GM13976 (cell line): ENCODE measurements around the gene KRT6C.

Experiments used
- DNase-seq: peaks from one replicate; pipeline ENCODE4 v3.0.0; 2012; ENCODE audit warnings: low spot score
- in situ Hi-C: fragments of 300-500 bp; cut with MboI; formaldehyde crosslinking; loops from one replicate; pipeline ENCODE4 v1.12.0; 2022; ENCODE audit warnings: low sequenced_read_pairs, mixed read lengths, inconsistent platforms; ENCODE audit not compliant: unreplicated experiment
- TF ChIP-seq, protein P1 (sequence below): IDR thresholded peaks from 2 replicates; pipeline ENCODE4 v1.5.1; 2012; ENCODE audit warnings: borderline replicate concordance, mild to moderate bottlenecking; ENCODE audit not compliant: insufficient read depth; ENCODE audit errors: extremely low read depth, missing control alignments, control extremely low read depth

The KRT6C gene

GRCh38 chr12:52518574-52519386 lies 45.2 kb upstream of the KRT6C start:
- in situ Hi-C loops, result no loop called here
- TF ChIP-seq, protein P1, sequence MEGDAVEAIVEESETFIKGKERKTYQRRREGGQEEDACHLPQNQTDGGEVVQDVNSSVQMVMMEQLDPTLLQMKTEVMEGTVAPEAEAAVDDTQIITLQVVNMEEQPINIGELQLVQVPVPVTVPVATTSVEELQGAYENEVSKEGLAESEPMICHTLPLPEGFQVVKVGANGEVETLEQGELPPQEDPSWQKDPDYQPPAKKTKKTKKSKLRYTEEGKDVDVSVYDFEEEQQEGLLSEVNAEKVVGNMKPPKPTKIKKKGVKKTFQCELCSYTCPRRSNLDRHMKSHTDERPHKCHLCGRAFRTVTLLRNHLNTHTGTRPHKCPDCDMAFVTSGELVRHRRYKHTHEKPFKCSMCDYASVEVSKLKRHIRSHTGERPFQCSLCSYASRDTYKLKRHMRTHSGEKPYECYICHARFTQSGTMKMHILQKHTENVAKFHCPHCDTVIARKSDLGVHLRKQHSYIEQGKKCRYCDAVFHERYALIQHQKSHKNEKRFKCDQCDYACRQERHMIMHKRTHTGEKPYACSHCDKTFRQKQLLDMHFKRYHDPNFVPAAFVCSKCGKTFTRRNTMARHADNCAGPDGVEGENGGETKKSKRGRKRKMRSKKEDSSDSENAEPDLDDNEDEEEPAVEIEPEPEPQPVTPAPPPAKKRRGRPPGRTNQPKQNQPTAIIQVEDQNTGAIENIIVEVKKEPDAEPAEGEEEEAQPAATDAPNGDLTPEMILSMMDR, result no peak
- no peak for DNase-seq

GRCh38 chr12:52517888-52518287 lies 44.3 kb upstream of the KRT6C start:
- TF ChIP-seq, protein P1, result no peak
- in situ Hi-C loops, result no loop called here
- DNase-seq, result no peak

DNA sequence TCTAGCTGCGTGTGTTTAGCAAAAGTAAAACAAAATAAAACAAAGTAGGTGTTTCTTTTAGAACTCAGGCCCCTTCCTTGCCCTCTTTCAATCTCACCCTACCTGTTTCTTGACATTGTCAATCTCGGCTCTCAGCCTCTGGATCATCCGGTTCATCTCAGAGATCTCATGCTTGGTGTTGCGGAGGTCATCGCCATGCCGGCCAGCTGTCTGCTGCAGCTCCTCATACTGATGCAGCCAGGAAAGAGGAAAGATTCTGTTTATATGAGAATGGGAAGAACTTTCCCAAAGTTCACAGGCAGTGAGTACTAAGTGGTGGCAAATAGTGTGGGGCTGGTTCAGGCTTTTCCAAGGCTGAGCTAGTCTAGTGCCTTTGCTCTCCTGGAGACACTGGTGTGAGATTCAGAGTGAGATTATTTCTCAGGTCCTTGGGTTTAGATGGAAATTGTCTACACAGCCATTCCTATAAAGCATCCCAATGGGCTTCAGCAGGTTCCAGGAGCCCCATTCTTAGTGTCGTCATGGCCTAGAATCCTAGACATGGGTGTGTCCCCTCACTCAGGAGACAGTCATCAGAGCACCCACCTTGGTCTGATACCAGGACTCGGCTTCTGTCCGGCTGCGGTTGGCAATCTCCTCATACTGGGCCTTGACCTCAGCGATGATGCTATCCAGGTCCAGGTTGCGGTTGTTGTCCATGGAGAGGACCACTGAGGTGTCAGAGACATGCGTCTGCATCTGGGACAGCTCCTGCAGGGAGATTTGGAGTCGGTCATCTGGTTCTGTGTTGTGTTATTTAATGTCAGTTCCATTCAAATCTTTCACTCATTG lies 43.6 kb upstream of the KRT6C start:
- no peak for DNase-seq
- in situ Hi-C loops, result no loop called here
- TF ChIP-seq, protein P1, result no peak

DNA sequence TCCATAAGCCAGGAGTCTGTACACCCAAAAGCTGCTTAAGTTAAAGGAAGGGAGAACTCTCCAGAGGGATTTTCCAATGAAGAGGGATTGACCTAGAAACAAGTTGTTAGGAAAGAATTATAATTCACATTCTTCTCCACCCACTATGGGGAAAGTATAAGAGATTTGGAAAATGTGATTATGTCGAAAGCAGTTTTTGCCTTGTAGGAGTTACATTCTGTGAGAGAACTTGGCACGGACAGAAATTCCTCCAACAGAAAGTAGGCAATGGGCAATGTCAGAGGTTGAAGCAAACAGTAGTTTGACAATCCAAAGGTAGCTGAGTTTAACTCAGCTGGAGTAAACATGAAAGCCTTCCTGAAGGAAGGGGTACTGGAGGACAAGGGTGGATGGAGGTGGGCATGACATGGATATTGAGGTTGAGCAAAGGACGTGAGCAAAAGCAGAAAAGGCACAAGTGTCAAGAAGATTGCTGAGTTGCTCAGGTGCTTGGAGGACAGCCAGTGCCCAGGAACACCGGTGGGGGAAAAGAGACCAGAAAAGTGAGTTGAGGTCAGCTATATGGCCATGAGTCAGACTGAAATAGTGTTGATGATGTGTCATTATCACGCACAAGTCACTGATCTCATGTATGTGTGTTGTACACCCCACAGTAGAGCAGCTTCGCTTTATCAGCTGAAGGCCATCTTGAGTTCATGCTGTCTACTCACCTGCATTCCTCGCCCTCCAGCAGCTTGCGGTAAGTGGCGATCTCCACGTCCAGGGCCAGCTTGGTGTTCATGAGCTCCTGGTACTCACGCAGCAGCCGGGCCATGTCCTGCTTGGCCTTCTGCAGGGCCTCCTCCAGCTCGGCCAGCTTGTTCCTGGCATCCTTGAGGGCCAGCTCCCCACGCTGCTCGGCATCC lies 42.6 kb upstream of the KRT6C start:
- in situ Hi-C loops, result no loop called here
- DNase-seq, result no peak
- TF ChIP-seq, protein P1, result no peak

DNA sequence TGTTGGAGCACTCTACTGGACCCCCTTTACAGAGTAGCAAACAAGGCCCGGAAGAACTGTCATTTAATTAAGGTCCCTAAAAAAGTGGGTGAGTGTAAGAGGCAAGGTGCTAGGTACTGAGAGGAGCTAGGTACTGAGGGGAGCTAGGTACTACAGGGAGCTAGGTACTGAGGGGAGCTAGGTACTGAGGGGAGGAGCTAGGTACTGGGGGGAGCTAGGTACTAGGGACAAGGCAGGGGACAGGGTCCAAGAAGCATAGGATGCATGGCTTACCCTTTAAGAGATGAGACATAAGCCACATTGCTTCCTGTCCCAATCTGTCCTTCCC lies 41.7 kb upstream of the KRT6C start:
- in situ Hi-C loops, result no loop called here
- TF ChIP-seq, protein P1, result no peak
- DNase-seq, result no peak
